ENCODE results near the gene RHO.

RHO gene

DNA sequence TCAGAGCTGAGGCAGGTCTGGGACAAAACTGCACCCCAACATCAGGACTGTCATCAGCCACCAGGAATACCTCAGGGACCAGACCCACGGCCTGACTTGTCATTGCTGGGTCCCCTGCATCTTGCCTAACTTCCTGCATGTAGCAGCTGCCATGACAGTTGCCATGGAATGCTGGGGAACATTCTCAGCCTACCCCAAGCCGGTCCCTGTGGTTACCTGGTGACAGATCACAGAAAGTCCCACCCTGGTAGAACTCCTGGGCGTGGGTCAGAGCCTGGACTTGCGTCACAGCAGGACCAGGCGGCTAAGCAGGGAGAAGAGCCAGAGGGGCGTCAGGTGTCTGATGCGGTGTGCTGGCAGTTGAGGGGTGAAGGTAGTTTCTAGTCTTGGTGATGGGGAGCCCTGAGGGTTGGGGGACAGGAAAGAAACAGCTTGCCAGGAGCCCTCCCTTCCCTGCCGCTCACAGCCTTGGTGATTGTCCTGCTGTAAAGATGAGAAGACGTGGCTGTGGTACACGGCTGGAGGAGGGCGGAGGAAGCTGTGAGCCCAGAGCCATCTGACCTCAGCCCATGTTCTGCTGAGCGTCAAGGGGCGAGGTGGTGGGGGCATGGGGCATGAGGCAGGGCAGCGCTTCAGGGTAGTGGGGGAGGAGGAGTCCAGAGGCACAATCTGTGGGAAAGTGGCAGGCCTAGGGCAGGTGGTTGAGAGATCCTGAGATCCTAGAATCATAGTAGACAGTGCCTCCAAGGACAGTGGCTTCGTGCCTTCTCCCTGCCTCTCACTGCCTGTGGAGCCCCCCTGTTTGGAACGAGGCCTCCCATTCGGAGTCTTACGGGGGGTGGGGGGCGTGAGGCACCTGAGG lies 19.9 kb downstream of the RHO start:
- no peak for DNase-seq

DNA sequence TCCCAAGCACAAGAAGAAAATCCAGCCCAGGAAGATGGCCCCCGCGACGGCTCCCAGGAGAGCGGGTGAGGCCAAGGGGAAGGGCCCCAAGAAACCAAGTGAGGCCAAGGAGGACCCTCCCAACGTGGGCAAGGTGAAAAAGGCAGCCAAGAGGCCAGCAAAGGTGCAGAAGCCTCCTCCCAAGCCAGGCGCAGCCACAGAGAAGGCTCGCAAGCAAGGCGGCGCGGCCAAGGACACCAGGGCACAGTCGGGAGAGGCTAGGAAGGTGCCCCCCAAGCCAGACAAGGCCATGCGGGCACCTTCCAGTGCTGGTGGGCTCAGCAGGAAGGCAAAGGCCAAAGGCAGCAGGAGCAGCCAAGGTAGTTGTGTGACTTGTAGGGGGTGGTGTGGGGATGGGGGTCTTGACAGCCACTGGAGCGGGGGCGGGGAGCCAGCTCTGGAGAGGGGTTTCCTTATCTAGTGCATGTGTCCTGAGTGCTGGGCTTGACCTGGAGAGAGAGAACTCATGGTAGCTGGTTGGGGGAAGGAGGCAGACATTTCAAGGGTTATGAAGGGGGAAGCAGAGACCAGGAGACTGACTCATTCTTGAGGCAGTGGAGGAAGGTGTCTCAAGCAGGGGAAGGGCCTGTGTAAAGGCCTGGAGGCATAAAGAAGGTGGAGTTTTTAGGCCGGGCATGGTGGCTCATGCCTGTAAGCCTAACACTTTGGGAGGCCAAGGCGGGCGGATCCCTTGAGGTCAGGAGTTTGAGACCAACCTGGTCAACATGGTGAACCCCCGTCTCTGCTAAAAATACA lies 20.8 kb downstream of the RHO start:
- DNase-seq: no peak

DNA sequence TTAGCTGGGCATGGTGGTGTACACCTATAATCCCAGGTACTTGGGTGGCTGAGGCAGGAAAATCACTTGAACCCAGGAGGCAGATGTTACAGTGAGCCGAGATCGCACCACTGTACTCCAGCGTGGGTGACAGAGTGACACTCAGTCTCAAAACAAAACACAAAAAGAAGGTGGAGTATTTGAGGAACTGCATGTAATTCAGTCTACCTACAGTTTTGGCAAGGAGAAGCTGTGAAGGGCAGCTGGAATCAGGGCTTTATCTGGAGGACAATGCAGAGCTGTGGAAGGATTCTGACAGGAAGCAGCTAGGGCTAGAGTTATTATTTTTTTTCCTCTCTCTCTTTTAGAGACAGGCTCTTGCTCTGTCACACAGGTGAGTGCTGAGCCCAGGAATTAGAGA lies 21.4 kb downstream of the RHO start:
- no peak for DNase-seq

DNA sequence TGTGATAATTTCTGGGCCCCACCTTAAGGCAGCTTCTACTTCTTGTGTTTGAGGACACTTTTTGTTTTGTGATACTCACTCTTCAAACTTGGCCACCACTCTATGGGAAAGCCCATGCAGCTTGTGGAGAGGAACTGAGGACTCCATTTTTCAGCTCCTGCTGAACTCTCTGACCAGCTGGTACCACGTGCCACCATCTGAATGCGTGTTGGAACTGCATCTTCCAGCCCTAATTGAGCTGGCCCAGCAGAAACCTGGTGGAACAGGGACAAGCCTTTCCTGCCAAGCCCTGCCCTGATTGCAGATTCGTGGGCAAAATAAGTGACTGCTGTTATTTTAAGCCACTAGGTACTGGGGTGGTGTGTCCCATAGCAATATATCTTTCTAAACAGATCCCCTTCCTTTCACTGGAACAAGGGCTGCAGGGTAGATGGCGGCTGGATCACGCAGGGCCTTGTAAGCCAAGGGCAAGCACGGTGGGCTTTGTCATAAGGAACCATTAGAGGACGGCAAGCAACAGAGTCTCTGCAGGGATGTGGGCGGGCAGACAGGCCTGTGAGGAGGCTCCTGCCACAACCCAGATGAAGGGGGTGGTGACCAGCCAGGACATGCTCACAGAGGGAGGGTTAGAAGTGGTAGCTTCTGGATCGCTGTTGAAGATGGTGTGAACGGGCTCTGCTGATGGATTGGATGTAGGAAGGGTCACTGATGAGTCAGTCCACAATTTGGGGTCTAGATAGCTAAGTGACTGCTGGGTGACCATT lies 24.0 kb downstream of the RHO start:
- no peak for DNase-seq

DNA sequence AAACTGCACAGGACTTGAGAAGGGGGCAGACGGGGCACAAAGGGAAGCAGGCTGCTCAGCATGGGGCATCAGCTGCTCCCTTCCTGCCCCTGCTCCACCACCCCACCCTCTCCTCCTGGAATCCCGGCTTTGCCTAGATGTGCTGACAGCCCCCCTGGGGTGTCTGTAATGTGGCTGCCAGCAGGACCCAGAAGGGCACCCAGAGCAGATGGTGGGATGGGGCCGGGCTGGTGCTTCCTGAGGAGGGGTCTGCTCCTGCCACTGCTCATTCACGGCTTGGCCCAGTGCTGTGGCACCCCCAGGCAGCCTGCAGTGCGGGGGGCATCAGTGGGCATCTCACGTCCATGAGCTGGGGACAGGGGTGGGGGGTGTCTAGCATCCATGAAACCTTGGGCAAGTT lies 24.7 kb downstream of the RHO start:
- no peak for DNase-seq

DNA sequence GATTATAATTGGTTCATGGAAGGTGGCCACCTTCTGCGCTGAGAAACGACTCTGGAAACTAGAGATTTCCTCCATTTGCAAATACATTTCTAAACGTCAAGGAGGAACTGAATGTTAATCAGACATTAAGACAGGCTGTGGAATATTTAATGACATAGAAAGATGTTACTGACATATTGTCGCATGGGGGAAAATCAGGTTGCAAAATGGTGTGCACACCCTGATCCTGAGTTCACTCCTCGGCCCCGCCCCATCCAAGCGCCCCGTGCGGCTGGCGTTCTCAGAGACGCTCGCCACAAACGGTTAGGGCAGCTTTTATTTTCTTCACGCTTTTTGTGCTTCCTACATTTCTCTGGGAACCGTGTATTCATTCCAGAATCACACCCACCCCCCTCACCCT lies 25.3 kb downstream of the RHO start:
- DNase-seq: no peak

DNA sequence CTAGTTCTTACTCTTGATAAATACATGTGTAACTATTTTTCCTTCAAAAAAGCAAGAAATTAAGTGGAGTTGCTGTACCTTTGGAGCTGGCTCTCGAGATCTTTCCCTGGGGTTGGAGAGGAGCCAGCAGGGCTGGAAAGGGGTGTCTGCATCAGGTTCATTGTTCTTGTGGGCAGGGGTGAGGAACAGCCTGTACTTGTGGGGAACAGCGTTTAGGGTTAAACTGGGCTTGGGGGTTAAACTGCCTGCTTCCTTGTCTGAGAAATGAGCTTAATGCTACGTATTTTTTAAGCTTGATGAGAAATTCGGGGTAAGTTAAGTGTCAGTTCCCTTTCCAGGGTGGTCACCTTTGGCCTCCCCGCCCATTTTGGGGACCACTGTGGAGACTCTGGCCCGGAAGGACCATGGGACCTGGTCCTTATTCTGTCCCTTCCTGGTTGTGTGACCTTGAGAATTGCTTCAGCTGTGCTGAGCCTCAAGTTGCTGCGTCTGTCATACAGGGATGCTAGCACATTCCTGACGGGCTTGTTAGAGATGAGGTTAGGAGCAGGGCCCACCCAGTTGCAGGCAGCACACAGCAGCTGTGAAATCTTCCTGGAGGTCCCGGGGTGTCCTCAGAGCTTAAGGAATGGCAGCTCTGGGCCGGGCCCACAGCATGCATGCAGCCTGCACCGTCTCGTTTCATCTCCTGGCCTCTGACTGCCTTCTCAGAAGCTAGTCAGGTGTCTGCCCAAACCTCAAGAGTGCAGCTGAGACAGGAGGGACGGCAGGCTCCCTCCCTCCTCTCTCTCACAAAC lies 26.1 kb downstream of the RHO start:
- no peak for DNase-seq

DNA sequence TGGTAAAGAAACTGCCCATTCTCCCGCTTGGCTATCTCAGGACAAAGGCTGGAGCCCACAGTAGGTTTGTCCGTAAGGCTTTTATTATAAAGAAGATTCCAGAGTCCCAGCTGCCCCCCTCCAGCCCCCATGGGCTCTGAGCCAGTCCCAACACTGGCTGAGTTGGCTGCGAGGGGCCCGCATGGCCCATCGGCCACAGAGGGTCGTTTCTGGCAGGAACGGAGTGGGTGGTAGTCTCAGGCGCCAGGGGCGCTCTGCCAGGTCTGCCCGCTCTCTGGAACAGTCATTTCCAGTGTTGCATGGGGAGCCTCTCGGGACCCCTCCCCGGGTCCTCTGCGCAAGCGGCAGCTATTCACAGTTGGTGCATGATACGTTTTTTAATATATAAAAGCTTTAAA lies 26.7 kb downstream of the RHO start:
- no peak for DNase-seq

DNA sequence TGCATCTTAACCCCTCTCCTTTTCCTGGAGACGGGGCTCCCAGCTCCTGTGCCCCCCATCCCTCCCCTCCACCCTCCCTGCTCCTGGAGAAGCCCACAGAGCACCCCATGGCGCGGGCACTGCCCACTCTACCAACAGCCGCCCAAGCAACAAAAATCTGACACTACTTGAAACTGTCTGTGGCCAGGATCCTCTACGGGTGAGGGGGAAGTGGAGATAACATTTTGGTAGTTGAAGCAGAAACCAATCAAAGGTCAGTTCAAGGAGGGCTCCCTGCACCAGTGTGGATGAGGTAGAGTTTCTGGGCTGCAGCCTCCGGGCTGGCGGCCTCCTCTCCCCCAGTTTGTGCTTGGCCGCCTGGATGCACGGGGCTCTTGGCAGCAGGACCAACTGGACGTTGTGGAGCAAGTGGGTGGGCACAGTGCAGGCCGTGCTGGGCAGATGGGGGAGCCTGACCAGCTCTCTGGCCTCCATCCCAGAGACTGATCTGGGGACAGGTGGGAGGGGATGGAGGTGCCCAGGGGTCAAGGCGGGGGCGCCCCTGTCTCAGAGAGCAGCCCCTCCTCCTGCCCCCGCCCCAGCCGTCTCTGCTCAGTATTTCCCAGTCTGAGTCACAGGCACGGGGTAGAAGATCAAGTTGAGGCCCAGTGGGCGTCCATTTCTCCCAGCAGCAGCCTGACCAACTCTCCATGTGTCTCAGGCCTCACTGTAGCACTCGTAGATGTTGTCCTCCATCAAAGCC lies 27.3 kb downstream of the RHO start:
- no peak for DNase-seq

DNA sequence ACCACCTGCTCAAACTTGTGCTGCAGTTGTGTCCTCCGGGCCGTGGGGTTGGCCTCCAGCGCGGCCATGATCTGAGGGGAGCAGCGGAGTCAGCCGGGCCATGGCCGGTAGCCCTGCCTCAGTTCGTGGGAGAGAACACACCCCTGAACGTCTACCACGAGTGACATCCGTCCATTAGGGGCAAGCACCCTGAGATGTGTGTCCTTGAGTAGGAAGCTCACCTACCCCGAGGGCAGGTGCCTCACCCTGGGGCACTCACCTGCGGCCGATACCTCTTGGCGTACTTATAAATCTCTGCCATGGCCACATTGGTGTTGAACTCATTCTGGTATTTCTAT lies 27.9 kb downstream of the RHO start:
- DNase-seq: no peak

DNA sequence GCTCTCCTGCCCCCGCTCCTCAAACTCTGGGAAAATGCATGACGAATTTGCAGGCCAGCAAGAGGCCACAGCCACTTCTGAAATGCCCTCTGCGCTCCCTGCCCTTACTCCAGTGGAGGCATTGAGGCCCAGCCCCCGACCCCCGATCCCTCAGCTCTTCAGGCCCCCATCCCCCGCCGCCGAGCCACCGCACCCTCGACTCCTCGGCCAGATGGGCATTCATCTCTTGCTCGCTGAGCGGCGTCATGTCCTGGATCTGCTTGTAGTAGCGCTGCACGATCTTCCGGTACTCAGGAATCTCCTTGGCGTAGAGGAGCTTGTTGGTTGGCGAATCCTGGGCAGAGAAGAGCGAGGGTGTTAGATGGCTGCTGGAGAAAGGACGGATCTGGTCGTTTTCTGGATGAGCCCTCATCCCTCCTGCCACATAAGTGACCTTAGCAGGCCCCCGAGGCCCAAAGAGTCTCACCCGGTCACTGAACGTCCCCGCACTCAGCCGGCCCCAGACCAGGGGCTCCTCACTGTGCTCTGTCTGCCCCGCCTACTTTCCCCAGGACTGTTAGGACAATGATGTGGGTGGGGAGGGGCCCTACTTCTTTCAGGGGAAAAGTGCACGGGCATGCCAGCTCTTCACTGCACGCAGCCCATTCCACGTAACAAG lies 28.6 kb downstream of the RHO start:
- DNase-seq: no peak

DNA sequence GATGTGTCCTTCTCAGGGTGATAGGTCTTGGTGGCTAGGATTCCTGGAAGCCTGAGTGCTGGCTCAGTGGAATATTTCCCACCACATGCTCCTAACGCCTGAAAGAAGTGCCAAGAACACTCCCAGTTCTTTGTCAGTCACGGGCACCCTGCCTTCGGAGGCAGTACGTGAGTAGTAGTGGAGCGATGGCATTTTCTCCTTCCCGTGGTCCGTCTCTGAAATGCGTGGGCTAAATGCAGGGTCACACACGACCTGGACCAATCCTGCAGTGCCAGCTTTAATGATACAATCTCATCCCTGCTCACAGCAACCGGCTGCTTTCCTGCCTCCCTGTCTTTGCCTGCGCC lies 29.1 kb downstream of the RHO start:
- DNase-seq: no peak

DNA sequence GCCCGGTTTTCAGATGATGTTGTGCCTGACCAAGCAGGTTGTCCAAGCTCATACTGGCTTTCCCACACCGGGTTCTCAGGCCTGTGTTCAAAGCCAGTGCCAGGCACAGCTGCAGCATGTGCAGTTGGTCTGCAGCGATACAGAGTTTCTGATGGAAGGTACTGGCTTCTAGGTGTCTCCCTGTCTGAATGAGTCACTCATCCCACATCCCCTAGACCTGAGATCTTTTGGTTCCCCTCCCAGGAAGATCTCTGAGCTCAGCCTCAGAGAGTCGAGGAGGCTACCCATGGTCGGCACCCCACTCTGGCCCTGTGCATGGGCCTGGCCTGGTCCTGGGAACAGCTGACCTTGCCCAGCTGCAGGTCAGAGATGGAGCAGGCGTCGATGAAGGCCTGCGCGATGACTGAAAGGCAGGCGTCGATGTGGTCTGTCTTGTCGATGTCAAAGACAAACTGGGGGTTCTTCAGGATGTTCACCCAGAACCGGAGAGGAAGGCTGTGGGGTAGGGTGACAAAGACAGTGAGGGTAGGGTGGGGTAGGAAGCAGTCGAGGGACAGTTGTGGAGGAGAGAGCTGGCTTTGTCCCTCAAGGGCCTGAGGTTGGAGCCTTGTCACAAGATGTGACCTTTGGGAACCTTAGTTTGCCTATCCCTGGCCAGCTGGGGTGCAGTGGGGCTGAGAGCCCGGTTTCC lies 29.8 kb downstream of the RHO start:
- DNase-seq: no peak

DNA sequence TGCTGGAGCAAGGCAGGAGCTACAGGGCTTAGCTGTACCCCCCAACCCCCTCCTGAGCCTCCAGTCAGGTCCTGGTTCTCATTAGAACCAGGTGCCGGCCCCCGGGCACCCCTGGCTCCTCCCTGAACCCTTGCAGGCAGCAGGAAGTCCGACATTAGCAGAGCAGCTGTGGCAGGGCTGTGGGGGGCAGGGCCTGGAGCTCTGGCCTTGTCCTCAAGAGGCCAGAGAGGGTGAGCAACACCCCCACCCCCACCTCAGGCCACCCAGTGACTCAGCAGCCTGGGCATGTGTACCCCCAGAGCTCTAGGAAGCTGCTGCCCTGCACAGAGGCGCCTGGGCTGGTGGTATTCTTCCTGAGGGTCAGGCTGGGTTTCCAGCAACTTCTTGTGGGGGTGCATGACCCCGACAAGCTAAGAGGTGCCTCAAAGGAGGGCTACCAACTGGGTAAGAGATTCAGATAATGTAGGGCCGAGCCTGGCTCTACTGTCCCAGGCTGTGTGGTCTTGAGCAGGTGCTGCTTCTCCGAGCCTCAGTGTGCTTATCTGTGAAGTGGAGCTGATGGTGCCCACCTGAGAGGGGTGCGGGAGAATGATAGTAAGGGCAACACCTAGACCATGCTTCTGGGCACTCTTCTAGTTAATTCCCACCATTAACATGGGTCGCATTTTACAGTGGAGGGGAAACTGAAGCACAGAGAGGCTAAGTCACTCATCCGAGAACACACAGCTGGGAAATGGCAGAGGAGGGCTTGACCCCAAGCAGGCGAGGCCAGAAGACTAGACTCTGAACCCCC lies 30.5 kb downstream of the RHO start:
- no peak for DNase-seq

DNA sequence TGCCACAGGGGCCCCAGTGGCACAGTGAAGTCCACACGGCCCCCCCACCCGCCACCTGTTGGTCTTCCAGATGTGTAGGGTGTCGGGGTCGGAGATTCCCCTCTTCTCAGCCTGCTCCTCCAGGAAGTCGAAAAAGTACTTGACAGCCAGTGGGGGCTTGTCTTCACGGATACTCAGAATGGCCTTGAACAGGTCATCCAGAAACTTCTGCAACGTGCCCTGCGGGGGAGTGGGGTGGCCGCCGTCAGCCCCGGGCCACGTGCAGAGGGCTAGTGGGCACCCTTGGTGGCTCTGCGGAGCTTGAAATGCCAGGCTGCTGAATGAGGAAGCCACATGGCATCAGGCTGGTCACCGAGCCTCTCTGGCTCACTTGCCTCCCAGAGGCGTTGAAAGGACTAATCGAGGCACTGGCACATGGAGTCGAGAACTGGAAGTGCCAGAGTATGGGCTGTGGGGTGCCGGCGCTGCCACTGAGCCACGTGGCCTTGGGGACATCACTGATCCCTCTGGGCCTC lies 31.2 kb downstream of the RHO start:
- DNase-seq: no peak

DNA sequence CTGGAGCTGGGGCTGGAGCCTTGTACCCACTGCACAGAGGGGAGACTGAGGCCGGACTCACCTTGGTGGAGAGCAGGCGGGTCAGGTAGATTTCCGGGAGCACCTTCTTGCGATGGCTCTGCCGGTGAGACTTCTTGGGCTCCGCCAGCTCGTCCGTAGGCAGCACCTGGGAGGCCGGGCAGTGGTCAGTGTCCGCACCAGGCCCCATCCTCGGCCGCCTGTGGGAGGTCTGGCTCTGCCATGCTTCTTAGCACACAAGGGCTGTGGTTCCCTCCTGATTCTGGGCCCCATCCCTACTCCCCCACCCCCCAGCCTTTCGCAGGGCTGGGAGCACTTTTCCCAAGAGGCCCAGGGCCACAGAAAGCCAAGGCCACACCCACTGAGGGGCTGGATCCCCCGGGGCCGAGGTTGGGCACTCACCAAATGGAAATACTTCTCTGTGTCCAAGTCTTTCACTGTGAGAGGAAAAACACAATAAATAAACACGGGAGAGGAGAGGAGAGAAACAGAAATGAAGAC lies 31.9 kb downstream of the RHO start:
- DNase-seq: no peak

DNA sequence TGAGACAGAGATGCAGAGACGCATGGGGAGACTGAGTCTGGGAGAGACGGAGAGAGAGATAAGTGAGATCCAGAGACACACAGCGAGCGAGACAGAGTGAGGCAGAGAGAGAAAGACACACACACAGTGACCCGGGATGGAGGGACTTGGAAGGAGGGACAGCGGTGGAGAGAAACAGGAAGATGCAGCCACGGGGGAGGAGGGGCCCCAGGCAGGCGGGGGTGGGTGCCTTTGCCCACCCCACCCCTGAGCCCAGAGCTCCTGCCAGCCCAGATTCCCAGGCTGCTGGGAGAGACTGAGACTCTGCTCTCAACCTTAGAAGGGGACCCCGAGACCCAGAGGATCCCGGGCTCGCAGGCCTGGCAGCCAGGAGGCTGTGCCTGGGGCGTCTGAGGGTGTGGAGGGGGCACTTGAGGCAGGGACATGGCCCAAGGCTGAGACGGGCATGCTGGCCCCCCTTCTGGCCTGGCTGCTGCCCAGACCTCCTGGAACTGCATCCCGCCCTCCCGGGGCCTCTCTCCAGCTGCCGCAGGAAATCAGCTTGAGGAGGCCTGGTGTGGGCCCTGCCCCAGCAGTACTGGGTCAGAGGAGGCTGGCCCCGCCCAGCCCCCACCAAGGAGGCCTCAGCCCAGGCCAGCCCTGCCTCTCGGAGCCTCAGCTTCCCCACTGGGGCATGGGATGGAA lies 32.6 kb downstream of the RHO start:
- DNase-seq: no peak

DNA sequence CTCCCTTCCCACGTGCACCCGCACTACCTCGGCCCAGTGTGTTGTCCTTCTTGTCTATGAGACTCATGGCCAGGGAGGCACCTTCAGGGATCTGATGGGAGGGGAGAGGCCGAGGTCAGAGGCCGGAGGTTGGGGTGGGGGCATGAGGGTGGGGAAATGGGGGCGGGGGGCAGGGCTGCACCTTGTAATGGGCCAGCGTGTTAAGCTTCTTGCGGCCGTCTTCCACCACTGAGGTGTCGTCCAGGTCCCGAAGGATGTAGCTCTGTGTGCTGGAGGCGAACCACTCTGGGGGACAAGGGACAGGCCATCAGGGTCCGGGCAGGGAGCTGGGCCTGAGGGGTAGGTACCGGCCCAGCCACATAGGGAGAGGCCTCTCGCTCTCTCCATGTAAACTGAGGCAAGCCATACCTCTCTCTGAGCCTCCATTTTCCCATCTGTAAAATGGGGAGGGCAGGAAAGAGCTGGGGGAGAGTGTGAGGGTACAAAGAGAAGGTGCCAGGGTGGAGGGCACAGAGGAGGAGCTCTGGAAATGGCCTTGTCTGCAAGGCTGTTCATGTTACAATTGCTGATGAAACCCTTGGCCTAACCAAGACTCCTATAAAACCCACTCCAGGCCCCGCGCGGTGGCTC lies 33.3 kb downstream of the RHO start:
- DNase-seq: no peak

DNA sequence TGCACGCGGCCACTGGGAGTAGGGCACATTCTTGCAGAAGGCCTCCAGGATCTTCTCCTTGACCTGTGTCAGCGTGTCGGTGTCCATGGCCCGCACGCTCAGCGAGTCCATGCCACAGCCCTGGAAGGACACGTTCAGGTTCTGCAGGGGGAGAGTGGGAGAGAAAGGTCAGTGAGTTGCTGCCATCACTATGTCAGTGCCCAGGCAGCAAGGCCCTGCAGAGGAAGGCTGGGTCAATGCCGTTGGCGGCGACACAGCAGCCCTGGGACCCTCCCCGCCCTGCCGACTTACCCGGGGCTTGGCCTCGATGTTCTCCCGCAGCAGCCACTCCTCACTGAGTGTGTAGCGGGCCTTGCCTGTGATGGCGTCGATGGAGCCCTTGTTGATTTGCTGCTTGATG lies 34.4 kb downstream of the RHO start:
- DNase-seq: no peak

Measured in activated gamma-delta T cell treated with Interleukin-2 at 50 U/mL for 16 hours (primary cell).